ENCODE results near the gene RBM39. TPM values are rescaled to one million over a fixed set of nuclear protein-coding genes. Genes with fewer than 3 reads are reported as not detected.

Gene RBM39
- total RNA-seq (2022; extraction: Qiagen RNA extraction; ENCODE audit: low read depth), result 162 to 210 TPM (median 176 TPM) in 5 replicates

DNA sequence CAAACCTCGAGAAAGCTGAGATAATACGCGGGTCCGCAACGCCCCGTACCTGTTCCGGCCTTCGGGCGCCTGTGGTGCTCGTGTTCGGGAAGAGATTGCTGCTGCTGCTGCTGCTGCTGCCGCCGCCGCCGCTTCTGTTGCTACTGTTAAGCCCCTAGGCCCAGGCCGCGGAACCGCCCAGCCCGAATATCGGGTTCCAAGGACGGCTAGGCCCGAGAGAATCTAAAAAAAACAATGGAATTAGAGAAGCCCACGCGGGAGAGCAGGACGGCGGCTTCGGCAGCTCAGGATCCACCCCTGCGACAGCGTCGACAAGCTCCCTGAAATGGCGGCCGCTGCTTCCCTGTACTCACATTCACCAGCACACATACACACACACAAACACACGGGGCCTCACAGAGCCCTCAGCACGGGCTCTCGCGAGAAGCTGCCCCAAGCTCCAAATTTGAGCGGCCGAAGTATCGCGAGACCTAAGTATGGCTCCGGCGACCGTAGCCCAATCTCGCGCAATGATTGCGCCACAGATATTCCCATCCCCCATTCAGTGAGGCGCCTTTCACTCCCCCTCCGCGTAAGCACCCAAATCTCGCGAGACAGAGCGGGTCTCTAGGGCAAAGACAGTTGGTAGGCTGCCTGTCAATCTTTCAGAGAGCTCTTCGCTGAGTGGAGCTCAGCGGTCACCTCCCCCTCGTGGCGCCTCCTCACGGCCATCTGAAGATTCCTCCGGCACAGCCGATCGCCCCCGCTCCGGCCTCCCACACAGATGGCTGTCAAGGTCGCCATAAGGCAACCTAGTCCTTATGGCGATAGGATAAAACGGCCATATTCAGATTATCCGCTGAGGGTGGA is at the start of gene RBM39:
Gene RBM39 (minus strand): TSS at position 369 of the 849 bp plus-strand sequence. CDS start 1,386 bp downstream, outside the sequence.

DNA sequence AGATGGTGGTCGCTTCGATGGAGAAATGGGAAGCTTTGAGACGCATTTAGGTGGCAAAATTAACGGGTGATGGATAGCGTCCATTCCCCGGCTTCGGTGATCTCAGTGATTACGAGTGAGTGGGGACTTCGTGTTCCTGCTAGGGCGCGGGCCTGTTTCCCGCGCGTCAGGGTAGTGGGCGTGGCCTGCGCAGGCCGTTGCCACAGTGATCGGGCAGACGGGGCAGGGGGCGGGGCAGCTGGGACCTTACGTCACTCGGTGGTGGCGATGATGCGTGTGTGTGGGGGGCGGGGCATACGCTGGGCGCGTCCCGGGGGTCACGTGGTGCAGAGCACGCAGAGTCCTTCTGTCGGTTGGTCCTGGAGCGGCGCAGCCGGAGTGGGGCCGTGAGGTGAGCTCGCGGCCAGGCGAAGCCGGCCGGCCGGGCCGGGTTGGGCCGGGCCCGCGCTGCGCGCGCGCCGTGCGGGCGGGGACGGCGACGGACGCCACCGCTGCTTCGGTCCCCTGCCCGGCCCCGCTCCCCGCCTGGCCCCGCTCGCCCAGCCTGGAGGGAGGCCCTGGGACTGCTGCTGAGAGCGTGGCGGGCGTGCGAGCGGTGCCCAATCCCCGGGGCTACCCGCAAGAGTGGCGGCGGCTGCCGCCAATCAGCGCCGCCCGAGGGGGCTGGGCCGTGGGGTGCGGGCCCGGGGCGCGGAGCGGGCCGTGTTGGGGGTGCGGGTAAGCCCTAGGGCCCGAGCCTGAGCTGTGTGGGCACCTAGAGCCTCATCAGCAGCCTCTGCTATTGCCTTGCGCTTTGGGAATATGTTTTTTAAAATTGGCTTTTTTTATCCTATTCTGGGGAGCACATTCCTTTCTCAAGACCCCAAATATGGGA is 29.9 kb upstream of the RBM39 start, which contains the start of gene PHF20:
Gene PHF20 (plus strand): TSS at position 327 of the 874 bp plus-strand sequence. CDS start 29,508 bp downstream, outside the sequence.

DNA sequence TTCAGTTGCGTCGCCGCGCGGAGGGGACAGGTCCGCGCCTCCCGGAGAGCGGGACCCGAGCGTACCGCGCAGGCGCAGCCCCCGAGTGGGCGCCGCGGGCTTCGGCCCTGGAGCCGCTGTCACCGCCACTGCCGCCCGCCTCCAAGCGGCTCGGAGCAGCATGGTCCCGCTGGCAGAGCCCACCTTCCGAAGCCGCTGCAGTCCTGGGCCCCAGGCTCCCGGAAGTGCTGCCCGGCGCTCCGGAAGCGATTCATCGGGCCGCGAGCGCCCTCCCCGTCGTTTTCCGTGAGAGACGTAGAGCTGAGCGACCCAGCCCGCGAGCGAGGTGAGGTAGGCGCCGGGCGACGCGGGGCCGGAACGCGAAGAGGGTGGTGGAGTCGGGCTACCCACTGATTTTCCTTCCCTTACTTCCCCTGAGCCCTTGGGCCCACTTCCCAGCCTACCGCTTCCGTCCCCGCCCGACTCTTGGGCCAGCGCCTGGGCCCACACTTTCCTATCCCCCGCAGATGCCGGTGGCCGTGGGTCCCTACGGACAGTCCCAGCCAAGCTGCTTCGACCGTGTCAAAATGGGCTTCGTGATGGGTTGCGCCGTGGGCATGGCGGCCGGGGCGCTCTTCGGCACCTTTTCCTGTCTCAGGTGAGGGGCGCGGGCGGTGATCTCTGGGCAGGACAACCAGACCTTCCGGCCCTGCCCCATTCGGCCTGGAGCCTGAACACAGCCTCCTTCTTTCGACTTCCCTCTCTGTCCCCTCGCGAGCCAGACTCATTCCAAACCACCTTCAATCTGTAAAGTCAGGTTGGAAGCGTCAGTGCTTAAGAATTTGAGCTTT is 42.7 kb downstream of the RBM39 start, which contains the start of the genes NFS1 and ROMO1:
Gene NFS1 (minus strand): TSS at position 226 of the 830 bp plus-strand sequence. CDS start 64 bp downstream, at position 162.
Gene ROMO1 (plus strand): TSS at position 279 of the 830 bp plus-strand sequence. CDS start 228 bp downstream, at position 507.

DNA sequence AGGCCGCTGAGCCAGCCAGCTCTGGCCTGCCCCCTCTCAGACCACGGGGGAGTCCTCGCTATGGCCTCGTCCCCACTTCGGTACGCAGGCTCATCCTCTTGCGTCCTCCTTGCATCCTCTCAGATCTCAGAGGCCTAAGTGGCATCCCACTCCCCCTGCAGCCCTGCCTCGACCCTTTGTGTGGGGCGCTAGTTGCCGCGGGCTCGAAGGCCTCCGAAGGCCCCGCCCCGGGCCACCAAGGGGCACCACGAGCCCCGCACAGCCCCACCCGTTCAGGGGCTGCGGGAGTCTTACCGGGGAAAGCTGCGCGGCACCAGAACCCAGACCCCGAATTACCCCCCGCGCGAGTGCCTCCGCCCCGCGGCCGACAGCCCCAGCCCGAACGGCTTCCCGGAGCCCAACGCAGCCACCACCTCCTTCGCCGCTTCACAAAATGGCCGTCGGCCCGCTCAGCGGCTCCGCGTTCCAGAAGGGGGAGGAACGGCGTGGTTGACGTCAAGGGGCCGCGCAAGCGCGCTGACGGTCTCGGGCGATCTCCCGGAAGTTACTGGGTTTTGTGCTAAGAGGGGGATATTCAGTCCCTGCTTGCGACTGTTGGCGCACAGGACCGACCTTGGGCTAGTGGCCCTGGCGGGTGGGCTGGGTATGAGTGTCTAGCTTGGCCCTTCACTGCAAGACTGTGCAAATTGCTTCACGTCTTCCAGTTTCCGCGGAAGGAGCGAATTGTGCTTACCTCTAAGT is 77.4 kb downstream of the RBM39 start, which contains the start of the genes CPNE1 and RBM12:
Gene CPNE1 (minus strand): TSS at position 435 of the 741 bp plus-strand sequence. CDS start 31,977 bp downstream, outside the sequence.
Gene RBM12 (minus strand): TSS at position 435 of the 741 bp plus-strand sequence. CDS start 9,578 bp downstream, outside the sequence.

Other genes with a start within 250 kb of the RBM39 start
- gene C20orf173, start 212.6 kb downstream of the RBM39 start, total RNA-seq (2022; extraction: Qiagen RNA extraction; ENCODE audit: low read depth), result not detected in 5 replicates
- gene ERGIC3, start 200.2 kb downstream of the RBM39 start, total RNA-seq (2022; extraction: Qiagen RNA extraction; ENCODE audit: low read depth), result 215 to 255 TPM (median 242 TPM) in 5 replicates
- 3.6 to 6.0 TPM (median 4.5 TPM) in 5 replicates for gene SPAG4, start 126.4 kb downstream of the RBM39 start, total RNA-seq (2022; extraction: Qiagen RNA extraction; ENCODE audit: low read depth)
- gene CPNE1, start 77.4 kb downstream of the RBM39 start, total RNA-seq (2022; extraction: Qiagen RNA extraction; ENCODE audit: low read depth), result 161 to 226 TPM (median 210 TPM) in 5 replicates
- gene RBM12, start 77.4 kb downstream of the RBM39 start, total RNA-seq (2022; extraction: Qiagen RNA extraction; ENCODE audit: low read depth), result 71.1 to 88.6 TPM (median 84.2 TPM) in 5 replicates
- gene NFS1, start 42.9 kb downstream of the RBM39 start, total RNA-seq (2022; extraction: Qiagen RNA extraction; ENCODE audit: low read depth), result 27.9 to 38.0 TPM (median 32.2 TPM) in 5 replicates
- 307 to 374 TPM (median 332 TPM) in 5 replicates for gene ROMO1, start 42.9 kb downstream of the RBM39 start, total RNA-seq (2022; extraction: Qiagen RNA extraction; ENCODE audit: low read depth)
- 23.4 to 29.2 TPM (median 24.9 TPM) in 5 replicates for gene PHF20, start 29.8 kb upstream of the RBM39 start, total RNA-seq (2022; extraction: Qiagen RNA extraction; ENCODE audit: low read depth)
- 68.6 to 106 TPM (median 87.0 TPM) in 5 replicates for gene SCAND1, start 212.2 kb upstream of the RBM39 start, total RNA-seq (2022; extraction: Qiagen RNA extraction; ENCODE audit: low read depth)
- 4.3 to 5.9 TPM (median 5.2 TPM) in 5 replicates for gene CNBD2, start 226.3 kb upstream of the RBM39 start, total RNA-seq (2022; extraction: Qiagen RNA extraction; ENCODE audit: low read depth)